Activated effector memory CD4-positive, alpha-beta T cell treated with Interleukin-2 at 50 U/mL for 16 hours (primary cell): ENCODE results near the gene PLCB1.

Experiments used
- DNase-seq: peaks from one replicate; pipeline ENCODE4 v3.0.0-alpha.2; 2020

The PLCB1 gene

GRCh38 chr20:8161264-8162071, 29.4 kb downstream of the PLCB1 start:
- no peak for DNase-seq

GRCh38 chr20:8162610-8163009, 30.5 kb downstream of the PLCB1 start:
- no peak for DNase-seq

- DNase-seq = no peak
Measured at GRCh38 chr20:8163543-8163942, 31.5 kb downstream of the PLCB1 start.

DNA sequence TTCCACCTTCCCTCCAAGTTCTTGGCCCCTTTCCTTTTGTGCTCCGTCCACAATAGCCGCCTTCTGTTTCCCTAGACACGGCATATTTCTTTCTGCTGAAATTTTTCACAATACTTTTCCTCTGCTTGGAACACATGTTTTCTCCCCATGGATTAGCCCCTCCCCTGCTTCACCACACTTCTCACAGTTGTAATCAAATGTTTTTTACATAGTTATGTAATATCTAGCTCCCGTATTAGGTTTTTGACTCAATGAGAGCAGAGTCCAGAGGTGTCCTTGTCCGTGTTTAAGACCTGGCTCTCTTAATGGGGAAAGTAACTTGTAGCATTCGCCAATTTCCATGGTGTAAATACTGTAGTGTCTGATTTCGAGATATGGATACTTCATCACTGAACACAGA, 34.7 kb downstream of the PLCB1 start:
- DNase-seq = no peak

DNA sequence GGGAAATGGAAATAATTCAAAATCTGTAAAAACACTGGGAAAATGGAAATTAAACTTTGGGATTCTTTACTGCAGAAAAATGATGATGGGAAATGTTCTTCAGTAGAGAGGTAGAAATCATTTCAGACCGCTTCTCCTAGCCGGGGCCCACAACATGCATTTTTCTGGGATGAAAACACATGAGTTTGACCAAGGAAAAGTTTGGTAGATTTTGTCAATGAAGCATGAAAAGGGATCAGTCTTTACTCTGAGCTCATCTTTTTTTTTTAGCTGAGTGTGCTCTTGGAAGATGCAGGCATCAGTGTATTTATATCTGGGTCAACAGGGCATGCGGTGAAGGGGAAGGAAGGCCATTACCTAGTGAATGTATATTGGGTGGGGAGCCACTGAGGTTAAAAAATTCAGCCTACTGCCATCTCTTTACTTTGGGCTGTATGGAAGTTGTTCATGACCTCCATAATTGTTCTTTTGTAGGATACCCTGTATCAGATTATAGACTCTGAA, 36.8 kb downstream of the PLCB1 start:
- no peak for DNase-seq

GRCh38 chr20:8170921-8171320, 38.9 kb downstream of the PLCB1 start:
- DNase-seq = no peak

- no peak for DNase-seq
Measured at GRCh38 chr20:8172191-8172590, 40.1 kb downstream of the PLCB1 start.

GRCh38 chr20:8175741-8176675, 43.9 kb downstream of the PLCB1 start:
- DNase-seq = no peak

GRCh38 chr20:8183526-8183925, 51.5 kb downstream of the PLCB1 start:
- DNase-seq = no peak

- DNase-seq = no peak
Measured at GRCh38 chr20:8187740-8188139, 55.7 kb downstream of the PLCB1 start.

GRCh38 chr20:8190043-8190880, 58.2 kb downstream of the PLCB1 start:
- no peak for DNase-seq

- DNase-seq = no peak
Measured at GRCh38 chr20:8194721-8195120, 62.7 kb downstream of the PLCB1 start.

DNA sequence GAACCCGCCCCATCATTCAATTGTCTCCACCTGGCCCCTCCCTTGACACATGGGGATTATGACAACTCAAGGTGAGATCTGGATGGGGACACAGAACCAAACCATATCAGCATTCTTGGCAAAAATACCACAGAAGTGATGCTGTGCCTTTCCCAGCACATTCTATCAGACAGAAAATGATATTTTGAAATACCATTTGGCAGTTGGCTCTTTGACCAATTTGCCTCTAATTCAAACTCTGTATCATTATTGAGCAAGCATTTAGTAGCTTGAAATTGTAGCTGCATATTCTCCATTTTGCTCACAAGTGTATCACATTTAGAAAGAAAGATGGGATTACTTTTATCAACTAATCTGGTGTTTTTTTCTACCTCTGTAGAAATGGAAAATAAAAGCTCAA, 64.0 kb downstream of the PLCB1 start:
- no peak for DNase-seq

GRCh38 chr20:8200220-8200619, 68.2 kb downstream of the PLCB1 start:
- DNase-seq = no peak

- no peak for DNase-seq
Measured at GRCh38 chr20:8203366-8203765, 71.3 kb downstream of the PLCB1 start.

DNA sequence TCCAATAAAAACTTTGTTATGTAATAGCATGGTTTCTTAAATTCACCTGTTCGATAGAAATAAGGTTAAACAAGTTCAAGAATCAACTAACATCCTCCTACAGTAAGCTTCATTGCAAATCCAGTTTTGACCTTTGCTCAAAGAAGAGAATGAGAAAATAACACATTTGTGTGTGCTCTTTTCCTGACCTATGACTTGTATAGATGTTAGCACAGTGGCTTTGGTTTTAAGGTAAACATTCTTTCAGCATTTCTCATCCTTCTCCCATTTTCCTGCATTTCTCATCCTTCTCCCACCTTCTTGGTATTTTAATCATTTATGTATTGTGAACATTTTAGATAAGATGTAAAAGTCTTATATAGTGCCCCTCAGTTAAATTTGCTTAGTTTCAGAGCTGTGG, 73.9 kb downstream of the PLCB1 start:
- DNase-seq = no peak

- DNase-seq = no peak
Measured at GRCh38 chr20:8208226-8208625, 76.2 kb downstream of the PLCB1 start.

DNA sequence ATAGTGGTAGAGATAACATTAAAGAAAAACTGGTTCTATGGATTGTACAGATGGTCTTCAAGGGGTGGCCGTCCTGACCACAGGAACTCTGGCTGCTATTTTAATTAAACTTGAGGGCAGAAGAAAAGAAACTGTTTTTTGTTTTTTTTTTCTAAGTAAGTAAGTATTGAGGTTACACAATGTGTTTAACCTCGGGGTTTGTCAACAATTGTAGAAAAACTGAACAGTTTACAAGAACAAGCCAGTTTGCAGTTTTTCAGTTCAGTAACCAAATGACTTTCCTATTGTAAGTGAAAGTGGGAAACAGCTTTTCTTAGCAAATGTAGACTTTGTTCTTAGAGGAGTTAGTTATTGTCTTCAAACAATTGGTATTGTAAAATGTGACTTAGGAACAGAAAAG, 77.0 kb downstream of the PLCB1 start:
- no peak for DNase-seq

GRCh38 chr20:8210749-8211148, 78.7 kb downstream of the PLCB1 start:
- no peak for DNase-seq

- no peak for DNase-seq
Measured at GRCh38 chr20:8212286-8212685, 80.2 kb downstream of the PLCB1 start.

- DNase-seq = no peak
Measured at GRCh38 chr20:8213270-8213669, 81.2 kb downstream of the PLCB1 start.

- no peak for DNase-seq
Measured at GRCh38 chr20:8213831-8214587, 81.9 kb downstream of the PLCB1 start.
